Measurements from ENCODE around the gene IRF7.

IRF7 gene

DNA sequence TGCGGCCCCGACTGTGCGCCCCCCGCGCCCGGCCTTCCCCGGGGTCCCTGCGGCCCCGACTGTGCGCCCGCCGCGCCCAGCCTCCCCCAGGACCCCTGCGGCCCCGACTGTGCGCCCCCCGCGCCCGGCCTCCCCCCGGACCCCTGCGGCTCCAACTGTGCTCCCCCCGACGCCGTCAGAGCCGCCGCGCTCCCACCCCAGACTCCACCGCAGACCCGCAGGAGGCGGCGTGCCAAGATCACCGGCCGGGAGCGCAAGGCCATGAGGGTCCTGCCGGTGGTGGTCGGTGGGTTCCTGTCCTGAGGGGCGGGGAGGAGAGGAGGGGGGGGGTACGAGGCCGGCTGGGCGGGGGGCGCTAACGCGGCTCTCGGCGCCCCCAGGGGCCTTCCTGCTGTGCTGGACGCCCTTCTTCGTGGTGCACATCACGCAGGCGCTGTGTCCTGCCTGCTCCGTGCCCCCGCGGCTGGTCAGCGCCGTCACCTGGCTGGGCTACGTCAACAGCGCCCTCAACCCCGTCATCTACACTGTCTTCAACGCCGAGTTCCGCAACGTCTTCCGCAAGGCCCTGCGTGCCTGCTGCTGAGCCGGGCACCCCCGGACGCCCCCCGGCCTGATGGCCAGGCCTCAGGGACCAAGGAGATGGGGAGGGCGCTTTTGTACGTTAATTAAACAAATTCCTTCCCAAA, 24.4 kb upstream of the IRF7 start:
- DNase-seq (ENCODE audit: low read depth) = no peak

DNA sequence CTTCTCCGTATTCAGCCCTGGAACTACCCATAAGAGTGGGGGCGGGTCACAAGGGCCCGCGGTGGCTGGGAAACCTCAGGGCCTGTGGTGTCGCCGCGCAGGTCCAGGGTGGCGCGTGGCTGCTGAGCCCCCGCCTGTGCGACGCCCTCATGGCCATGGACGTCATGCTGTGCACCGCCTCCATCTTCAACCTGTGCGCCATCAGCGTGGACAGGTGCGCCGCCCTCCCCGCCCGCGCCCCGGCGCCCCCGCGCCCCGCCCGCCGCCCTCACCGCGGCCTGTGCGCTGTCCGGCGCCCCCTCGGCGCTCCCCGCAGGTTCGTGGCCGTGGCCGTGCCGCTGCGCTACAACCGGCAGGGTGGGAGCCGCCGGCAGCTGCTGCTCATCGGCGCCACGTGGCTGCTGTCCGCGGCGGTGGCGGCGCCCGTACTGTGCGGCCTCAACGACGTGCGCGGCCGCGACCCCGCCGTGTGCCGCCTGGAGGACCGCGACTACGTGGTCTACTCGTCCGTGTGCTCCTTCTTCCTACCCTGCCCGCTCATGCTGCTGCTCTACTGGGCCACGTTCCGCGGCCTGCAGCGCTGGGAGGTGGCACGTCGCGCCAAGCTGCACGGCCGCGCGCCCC, 23.7 kb upstream of the IRF7 start:
- no peak for DNase-seq (ENCODE audit: low read depth)

DNA sequence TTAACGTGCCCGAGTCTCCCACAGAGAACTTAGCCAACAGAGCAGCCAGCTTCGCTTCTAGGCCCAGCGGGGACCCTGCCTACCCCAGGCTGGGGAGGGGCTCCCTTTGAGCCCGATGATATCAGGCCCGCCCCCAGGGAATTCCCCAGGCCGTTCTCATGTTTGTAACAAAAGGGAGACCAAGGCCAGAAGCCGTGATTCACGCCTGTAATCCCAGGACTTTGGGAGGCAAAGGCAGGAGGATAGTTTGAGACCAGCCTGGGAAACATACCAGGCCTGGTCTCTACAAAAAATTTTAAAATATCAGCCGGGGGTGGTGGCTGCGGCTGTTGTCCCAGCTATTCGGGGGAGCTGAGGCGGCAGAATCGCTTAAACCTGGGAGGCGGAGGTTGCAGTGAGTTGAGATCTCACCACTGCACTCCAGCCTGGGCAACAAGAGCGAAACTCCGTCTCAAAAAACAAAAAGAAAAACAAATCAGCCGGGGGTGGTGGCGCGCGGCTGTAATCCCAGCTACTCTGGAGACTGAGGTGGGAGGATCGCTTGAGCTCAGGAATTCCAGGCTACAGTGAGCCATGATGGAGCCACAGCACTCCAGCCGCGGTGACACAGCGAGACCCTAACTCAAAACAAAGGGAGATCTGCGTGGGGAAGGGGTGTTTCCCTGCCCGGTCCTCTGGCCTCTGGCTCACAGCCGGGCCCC, 23.0 kb upstream of the IRF7 start:
- DNase-seq (ENCODE audit: low read depth) = no peak

DNA sequence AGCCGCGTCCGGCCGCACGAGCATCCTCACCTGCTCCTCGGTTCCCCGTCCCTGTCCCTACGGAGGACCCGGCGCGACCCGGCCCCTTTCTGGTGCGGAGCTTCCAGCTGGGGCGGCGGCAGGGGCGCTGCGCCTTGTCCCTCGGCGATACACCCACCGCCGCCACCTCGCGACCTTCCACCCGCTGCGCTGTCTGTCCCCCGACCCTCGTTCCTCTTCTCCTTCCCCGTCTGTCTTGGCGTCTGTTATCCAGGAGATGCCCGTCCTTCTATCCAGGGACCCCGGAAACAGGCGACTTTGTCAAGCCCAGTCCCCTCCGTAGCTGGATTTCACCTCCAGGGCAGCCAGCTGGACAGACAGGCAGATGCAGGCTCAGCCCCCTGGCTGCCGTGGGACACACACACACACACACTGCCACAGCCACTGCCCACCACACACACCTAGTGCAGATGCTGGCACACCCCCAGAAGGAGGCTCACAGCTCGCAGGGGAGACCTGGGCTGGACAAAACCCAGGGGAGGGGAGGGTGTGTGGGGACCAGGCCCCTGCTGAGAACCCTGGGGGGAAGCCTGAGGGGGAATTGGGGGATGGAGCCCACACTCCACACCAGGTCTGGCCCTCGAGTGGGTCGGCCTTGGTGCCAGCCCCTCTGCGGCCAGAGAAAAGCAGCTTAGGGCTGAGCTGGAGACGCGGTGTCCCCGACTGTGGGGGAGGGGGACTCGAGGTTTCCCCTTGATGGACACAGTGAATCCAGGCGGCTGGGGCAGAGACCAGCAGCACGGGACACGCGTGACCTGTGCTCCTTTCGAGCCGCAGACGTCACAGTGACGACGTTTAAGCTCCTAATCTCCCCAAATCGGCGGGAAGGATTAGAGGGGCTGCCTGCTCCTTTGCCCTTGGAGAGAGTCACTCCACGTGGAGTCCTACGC, 22.1 kb upstream of the IRF7 start:
- DNase-seq (ENCODE audit: low read depth) = no peak

DNA sequence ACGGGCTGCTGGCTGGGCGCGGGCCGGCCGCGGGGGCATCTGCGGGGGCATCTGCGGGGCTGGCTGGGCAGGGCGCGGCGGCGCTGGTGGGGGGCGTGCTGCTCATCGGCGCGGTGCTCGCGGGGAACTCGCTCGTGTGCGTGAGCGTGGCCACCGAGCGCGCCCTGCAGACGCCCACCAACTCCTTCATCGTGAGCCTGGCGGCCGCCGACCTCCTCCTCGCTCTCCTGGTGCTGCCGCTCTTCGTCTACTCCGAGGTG, 21.5 kb upstream of the IRF7 start:
- no peak for DNase-seq (ENCODE audit: low read depth)

DNA sequence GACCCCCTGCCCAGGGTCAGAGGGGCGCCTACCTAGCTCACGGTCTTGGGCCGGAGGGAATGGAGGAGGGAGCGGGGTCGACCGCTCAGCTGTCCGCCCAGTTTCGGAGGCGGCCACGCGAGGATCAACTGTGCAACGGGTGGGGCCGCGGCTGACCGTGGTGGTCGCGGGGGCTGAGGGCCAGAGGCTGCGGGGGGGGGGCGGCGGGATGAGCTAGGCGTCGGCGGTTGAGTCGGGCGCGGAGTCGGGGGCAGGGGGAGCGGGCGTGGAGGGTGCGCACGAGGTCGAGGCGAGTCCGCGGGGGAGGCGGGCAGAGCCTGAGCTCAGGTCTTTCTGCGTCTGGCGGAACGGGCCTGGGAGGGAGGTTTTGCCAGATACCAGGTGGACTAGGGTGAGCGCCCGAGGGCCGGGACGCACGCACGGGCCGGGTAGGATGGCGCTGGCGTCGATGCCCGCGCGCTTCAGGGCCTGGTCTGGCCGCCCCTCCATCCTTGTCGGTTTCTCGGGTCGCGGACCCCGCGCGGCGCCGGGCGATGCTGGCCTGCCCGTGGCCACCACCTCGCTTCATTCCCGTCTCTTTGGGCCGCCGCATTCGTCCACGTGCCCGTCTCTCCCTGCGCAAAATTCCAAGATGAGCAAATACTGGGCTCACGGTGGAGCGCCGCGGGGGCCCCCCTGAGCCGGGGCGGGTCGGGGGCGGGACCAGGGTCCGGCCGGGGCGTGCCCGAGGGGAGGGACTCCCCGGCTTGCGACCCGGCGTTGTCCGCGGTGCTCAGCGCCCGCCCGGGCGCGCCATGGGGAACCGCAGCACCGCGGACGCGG, 21.0 kb upstream of the IRF7 start, which contains the start of gene DRD4:
Gene DRD4, plus strand, starts transcription at position 759 of the 822 bp plus-strand sequence. Its CDS starts 36 bp downstream, at position 795.
- DNase-seq (ENCODE audit: low read depth) = no peak

DNA sequence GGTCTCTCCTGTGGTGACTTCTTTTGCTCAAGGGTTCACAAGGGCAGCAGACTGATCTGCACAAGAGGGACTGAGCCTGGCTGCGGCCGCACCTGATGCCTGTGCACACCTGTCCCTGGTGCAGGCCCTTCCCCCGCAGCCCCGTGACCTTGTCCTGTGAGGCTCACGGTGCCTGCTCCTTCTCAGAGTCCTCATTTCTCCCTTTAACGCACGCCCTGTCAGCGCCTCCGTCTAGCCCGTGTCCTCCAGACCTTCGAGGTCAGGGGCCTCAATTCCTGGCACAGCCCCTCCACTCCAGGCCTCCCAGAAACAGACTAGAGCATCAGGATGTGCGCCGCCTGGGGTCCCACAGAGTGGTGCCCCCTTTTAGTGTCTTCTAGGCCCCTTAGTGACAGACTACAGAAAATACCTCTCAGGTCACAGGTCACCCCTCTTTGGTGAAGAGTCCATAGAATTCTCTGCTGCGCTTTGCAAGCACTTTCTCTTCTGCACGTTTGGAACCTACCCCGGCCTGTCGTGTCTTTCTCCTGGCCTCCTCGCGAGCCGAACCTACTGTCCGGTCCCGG, 20.3 kb upstream of the IRF7 start:
- DNase-seq (ENCODE audit: low read depth) = no peak

DNA sequence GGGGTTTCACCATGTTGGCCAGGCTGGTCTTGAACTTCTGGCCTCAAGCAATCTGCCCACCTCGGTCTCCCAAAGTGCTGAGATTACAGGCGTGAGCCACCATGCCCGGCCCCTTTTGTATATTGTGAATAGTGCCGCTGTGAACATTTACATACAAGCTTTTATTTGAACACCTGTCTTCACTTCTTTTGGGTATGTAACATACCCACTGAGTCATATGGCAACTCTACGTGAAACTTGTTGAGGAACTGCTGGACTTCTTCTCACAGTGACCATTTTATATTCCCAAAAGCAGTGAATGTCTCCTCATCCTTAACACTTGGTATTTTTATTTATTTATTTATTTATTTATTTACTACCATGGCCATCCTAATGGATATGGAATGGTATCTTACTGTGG, 15.1 kb upstream of the IRF7 start:
- DNase-seq (ENCODE audit: low read depth) = no peak

DNA sequence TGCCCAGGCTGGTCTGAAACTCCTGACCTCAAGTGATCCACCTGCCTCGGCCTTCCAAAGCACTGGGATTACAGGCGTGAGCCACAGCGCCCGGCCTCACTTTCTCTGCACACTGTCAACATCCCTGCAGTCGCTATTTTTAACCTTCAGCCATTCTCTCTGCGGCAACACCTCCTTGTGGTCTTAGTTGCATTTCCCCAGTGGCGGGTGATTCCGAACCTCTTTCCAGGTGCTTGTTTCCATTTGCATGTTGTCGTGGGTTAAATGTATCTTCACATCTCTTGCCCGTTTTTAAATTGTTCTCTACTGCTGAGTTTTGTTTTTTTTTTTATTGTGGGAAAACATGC, 13.5 kb upstream of the IRF7 start:
- no peak for DNase-seq (ENCODE audit: low read depth)

DNA sequence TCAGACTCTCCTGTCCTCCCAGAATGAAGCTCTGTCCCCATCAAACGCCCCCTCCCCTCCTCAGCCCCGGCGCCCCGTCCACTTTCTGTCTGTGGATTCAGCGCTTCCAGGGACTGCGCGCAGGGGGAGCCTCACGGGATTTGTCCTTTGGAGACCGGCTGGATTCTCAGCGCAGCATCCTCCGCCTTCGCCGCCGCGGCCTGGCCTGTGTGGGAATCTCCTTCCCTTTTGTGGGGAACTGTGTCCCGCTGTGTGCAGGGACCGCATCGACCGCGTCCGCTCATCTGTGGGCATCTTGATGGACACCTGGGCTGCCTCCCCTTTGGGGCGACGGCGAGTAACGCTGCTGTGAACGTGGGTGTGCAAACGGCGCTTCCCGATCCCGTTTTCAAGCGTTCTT, 12.3 kb upstream of the IRF7 start:
- DNase-seq (ENCODE audit: low read depth) = no peak

DNA sequence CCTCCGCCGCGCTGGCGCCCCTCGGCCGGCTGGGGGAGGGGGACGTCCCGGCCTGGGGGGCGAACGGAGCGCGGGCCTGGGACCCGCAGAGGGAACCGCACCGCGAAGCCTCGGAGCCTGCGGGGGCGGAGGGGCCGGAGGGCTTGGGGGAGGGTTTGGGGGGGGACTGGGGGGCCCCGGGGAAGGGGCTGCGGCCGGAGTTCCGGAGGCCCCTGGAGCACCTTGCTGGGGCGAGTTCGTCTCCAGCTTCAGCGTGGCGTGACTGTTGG, 11.5 kb upstream of the IRF7 start:
- DNase-seq (ENCODE audit: low read depth) = no peak

DNA sequence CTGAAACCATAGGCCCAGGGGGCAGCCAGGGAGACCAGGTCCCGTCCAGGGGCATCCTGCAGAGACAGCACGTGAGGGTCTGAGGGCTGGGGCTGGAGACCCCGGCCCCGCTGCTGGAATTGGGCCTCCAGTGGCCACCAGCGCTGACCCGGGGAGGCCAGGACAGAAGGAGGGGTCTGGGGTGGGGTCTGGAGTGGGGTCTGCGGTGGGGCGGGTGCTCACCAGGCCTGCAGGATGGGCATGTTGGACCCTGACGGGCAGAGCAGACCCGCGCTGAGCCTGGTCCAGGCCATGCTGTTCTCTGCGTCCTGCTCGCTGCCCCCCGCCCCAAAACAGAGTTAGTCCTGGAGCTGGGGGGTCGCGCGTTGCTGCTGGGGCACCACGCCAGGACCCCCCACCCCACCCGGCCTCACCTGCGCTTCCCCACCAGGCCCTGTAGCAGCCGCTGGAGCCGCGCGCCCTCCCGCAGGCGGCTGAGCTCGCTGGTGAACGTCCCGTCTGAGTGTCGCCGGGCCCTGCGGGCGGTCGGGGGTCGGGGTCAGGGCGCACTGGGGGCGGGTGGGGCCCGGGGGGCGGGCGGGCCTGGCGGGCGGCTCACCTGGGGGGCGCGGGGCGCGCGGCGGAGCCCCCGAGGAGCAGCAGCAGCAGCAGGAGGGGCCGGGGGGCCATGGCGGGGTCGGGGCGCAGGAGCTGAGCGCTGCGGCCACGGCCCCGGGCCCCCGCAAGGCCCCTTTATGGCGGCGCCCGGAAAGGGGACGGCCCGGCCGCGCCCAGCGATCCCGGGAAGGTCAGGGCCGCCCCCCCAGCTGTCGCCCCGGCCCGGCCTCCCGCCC, 10.9 kb upstream of the IRF7 start, which contains the start of gene SCT:
Gene SCT, minus strand, starts transcription at position 707 of the 833 bp plus-strand sequence. Its CDS starts 38 bp downstream, at position 669.
- DNase-seq (ENCODE audit: low read depth) = no peak

DNA sequence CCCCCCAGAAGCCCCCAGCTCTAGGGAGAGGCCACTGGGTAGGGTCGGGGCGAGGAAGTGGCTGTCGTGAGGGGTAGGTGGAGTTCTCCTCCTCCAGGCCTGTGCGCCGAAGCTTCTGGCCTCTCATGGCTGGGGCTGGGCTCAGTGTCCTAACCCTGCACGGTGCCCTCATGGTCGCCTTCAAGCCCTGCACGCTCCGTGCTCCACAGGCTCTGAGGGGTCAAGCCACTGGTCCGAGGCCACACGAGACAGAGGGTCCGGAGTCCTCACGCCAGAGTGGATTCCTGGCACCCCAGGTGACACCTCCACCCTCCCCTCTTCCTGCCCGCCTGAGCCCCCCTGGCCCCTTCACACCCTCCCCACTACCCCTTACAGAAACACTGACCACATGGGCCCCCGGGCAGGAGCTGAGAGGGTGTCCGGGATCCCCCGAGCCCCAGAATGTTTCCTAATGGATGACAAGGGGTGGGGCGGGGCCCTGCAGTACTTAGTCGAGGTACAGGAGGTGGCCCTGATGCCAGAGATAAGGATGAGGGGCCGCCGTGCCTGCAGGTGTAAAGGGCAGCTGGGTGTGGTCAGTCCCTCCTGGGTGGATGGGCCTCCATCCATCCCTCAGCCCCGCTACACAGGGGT, 10.0 kb upstream of the IRF7 start:
- no peak for DNase-seq (ENCODE audit: low read depth)

DNA sequence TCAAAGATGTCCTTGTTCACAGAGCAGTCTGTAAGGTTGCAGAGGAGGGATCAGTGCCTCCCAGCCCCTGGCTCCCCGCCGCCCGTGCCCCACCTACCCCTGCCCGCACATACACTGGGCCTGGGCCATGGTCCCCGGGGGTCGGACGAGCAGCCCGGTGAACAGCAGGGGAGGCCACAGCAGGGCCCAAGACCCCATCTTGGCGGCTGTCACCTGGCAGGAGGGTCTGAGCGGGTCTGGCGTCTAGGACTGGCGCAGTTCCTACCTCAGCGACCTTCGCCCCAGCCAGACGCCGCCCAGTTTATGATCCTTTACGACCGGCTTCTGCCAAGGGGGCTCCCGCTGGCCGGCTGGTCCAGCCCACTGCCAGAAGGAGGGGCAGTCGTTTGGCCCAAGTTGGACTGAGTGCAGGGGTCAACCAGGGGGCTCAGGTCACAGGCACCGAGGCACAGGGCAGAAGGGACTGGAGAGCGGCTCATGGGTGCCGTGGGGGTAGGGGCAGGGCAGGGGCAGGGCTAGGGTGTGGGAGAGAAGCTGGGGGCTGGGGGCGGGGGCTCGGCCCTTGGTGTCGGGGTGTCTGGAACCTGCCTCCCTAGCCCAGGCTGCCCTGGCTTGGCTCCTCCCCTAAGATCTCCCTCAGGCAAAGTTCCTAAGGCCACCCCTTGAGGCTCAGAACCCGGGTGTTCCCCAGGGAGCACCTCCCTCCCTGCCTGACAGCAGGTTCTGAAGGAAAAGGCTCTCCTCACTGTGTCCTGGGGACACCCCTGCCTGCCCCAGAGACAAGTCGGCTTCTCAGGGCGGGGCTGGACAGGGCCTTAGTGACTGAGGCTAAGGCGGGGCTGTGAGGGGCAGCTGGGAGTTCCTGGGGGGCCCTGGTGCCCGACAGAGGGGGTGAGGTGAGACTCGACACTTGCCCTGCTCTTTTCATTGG, 9.2 kb upstream of the IRF7 start, which contains the start of gene CDHR5:
Gene CDHR5, minus strand, starts transcription at position 251 of the 931 bp plus-strand sequence. Its CDS starts 53 bp downstream, at position 198.
- DNase-seq (ENCODE audit: low read depth) = no peak

DNA sequence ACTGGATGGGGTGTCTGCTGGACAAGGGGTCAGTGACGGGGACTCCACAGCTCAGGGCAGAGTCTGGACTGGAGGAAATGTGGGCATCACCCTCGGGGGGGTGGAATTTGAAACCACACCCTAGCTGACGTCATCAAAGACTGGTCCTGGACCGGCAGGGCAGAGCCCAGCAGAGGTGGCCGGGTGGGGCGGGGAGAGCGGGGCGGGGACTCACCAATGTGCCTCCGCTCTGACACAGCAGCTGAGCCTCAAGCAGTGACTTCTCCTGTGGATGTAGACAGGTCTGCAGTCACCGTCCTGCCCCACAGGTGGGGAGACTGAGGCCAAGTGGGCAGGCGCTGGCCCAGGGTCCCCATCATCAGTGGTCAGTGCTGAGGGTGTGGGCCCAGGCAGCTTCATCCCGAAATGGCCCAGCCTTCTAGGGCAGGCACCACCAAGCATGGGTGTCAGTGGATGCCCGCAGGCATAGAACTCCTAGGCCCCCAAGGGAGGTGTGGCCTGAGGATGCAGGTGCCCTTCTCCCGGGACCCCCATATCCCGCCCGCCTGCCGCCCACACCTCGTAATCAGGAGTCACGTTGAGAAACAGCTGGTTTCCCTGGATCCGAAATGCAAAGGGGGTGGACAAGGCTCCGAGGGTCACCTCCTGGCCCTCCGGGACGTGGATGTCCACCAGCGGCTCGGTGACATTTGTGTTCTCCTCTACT, 8.4 kb upstream of the IRF7 start:
- DNase-seq (ENCODE audit: low read depth) = peak; percentile 20

DNA sequence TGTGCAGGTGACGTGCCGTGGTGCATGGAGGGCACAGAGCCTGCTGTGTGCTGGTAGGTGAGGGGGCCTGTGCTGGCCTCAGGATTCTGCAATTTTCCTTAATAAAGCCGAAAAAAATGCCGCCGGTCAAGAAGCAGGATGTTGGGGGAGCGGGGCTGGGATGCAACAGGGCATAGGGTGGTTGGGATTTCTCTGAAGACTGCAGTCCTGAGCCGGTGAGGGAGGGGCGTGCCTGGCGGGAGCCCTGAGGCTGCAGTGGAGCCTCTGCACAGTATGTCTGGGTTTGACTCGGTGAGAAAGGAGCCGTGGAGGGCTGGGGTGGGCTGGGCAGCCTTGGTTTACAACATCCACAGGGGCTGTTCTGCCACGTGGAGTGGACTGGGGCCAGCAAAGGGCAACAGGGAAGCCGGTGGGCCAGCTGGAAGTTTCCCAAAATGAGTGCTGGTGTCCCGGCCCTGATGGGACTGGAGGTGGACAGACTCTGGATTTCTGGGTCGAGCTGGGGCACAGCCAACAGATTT, 7.7 kb upstream of the IRF7 start:
- no peak for DNase-seq (ENCODE audit: low read depth)

DNA sequence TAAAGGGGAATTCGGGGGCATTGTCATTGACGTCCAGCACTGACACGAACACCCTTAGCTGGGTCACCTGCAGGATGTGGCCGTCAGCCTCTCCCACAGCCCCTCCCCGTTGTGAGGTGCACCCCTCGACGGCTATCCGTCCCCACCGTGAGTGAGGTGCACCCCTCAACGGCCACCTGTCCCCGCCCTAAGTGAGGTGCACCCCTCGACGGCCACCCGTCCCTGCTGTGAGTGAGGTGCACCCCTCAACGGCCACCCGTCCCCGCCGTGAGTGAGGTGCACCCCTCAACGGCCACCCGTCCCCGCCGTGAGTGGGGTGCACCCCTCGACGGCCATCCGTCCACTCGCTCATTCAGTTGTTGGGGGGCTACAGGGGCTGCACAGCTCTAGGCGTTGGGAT, 6.1 kb upstream of the IRF7 start:
- DNase-seq (ENCODE audit: low read depth) = no peak
